HCT116 (cell line): ENCODE data around the gene C8A.

ENCODE experiments used
- EZH2 ChIP-seq: fragments of 200-600 bp; sonication (generic); IDR thresholded peaks from 2 replicates; pipeline ENCODE4 v1.6.1; 2017; ENCODE audit warnings: antibody characterized with exemption, mixed run types
- JUND ChIP-seq: IDR thresholded peaks from 2 replicates; pipeline ENCODE4 v1.6.1; 2012
- POLR2AphosphoS5 ChIP-seq: IDR thresholded peaks from 2 replicates; pipeline ENCODE4 v1.6.1; 2011; ENCODE audit warnings: mild to moderate bottlenecking, low read depth, low read length, moderate library complexity
- SIN3A ChIP-seq: IDR thresholded peaks from 2 replicates; pipeline ENCODE4 v1.6.1; 2012; ENCODE audit warnings: low read depth
- SP1 ChIP-seq: IDR thresholded peaks from 2 replicates; pipeline ENCODE4 v1.6.1; 2012; ENCODE audit warnings: low read depth
- SRF ChIP-seq: IDR thresholded peaks from 2 replicates; pipeline ENCODE4 v1.6.1; 2012; ENCODE audit warnings: low read depth
- TF ChIP-seq, protein P1 (sequence below): IDR thresholded peaks from 2 replicates; pipeline ENCODE4 v1.6.1; 2011; ENCODE audit warnings: mild to moderate bottlenecking, low read length, moderate library complexity; ENCODE audit not compliant: insufficient replicate concordance; ENCODE audit errors: extremely low read depth
- TF ChIP-seq, protein P2 (sequence below), 3 experiments: fragments of 200-600 bp in 1 of 3; sonication (generic) in 1 of 3; IDR thresholded peaks in 2 of 3; conservative IDR thresholded peaks in 1 of 3; 2 replicates each; pipeline ENCODE4 v1.5.1; 2012 to 2017; ENCODE audit warnings: low read depth in 2 of 3, low read length in 2 of 3, antibody characterized with exemption in 1 of 3, borderline replicate concordance in 1 of 3, control low read depth in 1 of 3, mild to moderate bottlenecking in 1 of 3, mixed read lengths in 1 of 3, mixed run types in 1 of 3, moderate library complexity in 1 of 3; ENCODE audit not compliant: insufficient read depth in 1 of 3
- TF ChIP-seq, protein P3 (sequence below): IDR thresholded peaks from 2 replicates; pipeline ENCODE4 v1.6.1; 2012; ENCODE audit warnings: low read depth
- TF ChIP-seq, protein P4 (sequence below): IDR thresholded peaks from 2 replicates; pipeline ENCODE4 v1.6.1; 2012
- TF ChIP-seq, protein P5 (sequence below): IDR thresholded peaks from 2 replicates; pipeline ENCODE4 v1.6.1; 2012

DNA sequence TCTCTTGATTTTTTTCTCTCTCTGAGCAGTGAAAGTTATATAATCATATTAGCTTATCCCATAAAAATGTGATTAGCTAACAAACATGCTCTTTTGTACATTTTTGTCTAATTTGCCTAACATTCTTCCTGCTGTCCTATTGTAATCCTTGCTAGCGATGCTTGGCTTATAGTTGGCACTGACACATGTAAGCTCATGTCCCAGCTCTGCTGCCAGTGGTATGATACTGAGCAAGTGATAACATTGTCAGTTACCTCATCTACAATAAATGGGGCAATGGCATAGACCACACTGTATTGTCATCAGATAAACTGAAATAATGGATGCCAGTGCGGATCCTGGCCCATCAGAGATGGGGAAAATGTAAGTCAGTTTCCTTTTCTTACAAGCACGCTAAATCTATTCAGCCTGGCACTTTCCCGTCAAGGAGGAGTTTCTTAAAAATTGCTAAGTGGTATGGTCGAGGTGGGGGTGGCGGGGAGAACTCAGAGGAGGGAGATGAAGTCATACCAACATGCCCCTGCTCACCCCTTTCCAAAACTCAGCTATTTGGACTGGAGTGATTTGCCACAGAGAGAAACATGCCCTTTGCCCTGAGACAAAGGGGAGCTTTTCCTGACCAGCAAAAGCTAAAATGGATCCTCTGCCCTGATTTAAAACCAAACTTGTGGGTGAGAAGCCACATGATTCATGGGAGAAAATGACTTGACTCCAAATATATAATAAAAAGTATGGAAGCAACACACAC, 36.7 kb upstream of the C8A start:
- TF ChIP-seq, protein P1, sequence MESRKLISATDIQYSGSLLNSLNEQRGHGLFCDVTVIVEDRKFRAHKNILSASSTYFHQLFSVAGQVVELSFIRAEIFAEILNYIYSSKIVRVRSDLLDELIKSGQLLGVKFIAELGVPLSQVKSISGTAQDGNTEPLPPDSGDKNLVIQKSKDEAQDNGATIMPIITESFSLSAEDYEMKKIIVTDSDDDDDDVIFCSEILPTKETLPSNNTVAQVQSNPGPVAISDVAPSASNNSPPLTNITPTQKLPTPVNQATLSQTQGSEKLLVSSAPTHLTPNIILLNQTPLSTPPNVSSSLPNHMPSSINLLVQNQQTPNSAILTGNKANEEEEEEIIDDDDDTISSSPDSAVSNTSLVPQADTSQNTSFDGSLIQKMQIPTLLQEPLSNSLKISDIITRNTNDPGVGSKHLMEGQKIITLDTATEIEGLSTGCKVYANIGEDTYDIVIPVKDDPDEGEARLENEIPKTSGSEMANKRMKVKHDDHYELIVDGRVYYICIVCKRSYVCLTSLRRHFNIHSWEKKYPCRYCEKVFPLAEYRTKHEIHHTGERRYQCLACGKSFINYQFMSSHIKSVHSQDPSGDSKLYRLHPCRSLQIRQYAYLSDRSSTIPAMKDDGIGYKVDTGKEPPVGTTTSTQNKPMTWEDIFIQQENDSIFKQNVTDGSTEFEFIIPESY: no peak
- TF ChIP-seq, protein P2, sequence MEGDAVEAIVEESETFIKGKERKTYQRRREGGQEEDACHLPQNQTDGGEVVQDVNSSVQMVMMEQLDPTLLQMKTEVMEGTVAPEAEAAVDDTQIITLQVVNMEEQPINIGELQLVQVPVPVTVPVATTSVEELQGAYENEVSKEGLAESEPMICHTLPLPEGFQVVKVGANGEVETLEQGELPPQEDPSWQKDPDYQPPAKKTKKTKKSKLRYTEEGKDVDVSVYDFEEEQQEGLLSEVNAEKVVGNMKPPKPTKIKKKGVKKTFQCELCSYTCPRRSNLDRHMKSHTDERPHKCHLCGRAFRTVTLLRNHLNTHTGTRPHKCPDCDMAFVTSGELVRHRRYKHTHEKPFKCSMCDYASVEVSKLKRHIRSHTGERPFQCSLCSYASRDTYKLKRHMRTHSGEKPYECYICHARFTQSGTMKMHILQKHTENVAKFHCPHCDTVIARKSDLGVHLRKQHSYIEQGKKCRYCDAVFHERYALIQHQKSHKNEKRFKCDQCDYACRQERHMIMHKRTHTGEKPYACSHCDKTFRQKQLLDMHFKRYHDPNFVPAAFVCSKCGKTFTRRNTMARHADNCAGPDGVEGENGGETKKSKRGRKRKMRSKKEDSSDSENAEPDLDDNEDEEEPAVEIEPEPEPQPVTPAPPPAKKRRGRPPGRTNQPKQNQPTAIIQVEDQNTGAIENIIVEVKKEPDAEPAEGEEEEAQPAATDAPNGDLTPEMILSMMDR (IDR thresholded peaks at IDR 0.05 in 2 of 3, conservative IDR thresholded peaks at IDR 0.05 in 1 of 3; ENCODE audit: borderline replicate concordance in 1 of 3, insufficient read depth in 1 of 3, low read depth in 2 of 3, low read length in 2 of 3): no peak
- TF ChIP-seq SIN3A (no peak), EZH2 (no peak), JUND (no peak), SRF (no peak), SP1 (no peak), POLR2AphosphoS5 (no peak)
- TF ChIP-seq, protein P3, sequence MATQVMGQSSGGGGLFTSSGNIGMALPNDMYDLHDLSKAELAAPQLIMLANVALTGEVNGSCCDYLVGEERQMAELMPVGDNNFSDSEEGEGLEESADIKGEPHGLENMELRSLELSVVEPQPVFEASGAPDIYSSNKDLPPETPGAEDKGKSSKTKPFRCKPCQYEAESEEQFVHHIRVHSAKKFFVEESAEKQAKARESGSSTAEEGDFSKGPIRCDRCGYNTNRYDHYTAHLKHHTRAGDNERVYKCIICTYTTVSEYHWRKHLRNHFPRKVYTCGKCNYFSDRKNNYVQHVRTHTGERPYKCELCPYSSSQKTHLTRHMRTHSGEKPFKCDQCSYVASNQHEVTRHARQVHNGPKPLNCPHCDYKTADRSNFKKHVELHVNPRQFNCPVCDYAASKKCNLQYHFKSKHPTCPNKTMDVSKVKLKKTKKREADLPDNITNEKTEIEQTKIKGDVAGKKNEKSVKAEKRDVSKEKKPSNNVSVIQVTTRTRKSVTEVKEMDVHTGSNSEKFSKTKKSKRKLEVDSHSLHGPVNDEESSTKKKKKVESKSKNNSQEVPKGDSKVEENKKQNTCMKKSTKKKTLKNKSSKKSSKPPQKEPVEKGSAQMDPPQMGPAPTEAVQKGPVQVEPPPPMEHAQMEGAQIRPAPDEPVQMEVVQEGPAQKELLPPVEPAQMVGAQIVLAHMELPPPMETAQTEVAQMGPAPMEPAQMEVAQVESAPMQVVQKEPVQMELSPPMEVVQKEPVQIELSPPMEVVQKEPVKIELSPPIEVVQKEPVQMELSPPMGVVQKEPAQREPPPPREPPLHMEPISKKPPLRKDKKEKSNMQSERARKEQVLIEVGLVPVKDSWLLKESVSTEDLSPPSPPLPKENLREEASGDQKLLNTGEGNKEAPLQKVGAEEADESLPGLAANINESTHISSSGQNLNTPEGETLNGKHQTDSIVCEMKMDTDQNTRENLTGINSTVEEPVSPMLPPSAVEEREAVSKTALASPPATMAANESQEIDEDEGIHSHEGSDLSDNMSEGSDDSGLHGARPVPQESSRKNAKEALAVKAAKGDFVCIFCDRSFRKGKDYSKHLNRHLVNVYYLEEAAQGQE: no peak
- TF ChIP-seq, protein P4, sequence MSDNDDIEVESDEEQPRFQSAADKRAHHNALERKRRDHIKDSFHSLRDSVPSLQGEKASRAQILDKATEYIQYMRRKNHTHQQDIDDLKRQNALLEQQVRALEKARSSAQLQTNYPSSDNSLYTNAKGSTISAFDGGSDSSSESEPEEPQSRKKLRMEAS: no peak
- TF ChIP-seq, protein P5, sequence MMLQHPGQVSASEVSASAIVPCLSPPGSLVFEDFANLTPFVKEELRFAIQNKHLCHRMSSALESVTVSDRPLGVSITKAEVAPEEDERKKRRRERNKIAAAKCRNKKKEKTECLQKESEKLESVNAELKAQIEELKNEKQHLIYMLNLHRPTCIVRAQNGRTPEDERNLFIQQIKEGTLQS: no peak
